HG02571 (cell line): ENCODE results near the gene TBC1D5.
A peak's percentile ranks its signal among the peaks of the same experiment; 100 is the strongest.
"Not testable (repeated sequence)": the region's sequence is repeated elsewhere in the genome, so short reads cannot be mapped to it uniquely, and the experiment has no call there.

Experiments used
- ATAC-seq: cut with Tn5 transposase; IDR thresholded peaks from one replicate; pipeline ENCODE4 v1.9.1; 2021; ENCODE audit warnings: mild to moderate bottlenecking, moderate library complexity; ENCODE audit not compliant: unreplicated experiment

TBC1D5 gene, protein sequence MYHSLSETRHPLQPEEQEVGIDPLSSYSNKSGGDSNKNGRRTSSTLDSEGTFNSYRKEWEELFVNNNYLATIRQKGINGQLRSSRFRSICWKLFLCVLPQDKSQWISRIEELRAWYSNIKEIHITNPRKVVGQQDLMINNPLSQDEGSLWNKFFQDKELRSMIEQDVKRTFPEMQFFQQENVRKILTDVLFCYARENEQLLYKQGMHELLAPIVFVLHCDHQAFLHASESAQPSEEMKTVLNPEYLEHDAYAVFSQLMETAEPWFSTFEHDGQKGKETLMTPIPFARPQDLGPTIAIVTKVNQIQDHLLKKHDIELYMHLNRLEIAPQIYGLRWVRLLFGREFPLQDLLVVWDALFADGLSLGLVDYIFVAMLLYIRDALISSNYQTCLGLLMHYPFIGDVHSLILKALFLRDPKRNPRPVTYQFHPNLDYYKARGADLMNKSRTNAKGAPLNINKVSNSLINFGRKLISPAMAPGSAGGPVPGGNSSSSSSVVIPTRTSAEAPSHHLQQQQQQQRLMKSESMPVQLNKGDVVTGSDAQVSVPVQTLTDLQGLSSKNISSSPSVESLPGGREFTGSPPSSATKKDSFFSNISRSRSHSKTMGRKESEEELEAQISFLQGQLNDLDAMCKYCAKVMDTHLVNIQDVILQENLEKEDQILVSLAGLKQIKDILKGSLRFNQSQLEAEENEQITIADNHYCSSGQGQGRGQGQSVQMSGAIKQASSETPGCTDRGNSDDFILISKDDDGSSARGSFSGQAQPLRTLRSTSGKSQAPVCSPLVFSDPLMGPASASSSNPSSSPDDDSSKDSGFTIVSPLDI

DNA sequence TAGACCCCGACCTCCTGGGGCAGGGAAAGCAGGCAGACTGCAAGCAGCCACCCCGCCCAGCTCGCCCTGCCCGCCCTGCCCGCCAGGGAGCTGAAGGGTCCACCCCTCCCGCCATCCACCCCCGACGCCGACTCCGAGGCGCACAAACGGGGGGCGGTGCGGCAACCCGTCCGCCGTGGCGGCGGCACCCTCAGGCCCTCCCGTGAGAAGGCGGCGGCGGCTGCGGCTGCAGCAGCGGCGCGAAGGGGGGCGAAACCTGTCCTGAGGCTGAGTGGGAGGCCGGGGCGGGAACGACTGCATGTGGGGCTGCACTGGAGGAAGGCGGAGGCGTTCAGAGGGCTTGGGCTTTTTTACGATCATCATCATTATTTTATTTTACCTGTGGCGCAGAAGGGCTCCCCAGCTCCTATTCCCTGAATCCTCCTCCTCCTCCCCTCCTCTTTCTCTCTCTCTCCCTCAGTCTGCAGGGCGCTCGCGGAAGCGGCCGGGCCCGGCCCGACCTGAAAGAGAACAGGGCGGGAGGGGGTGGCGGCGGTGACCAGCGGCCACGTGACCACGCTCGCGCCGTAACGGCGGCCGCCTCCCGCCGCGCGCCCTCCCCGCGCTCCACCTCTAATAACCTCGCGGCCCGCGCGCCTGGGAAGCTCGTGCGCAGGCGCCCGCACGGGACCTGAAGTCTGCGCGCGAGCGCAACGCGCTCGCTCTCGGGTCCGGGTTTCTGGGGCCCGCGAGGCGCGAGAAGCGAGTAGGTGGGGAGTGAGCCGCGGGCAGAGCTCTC, at the start of gene TBC1D5:
TBC1D5 (minus strand) TSS at position 530 of the 778 bp plus-strand sequence. CDS start 234,061 bp downstream, outside the sequence.
- ATAC-seq: peak; percentile 63

DNA sequence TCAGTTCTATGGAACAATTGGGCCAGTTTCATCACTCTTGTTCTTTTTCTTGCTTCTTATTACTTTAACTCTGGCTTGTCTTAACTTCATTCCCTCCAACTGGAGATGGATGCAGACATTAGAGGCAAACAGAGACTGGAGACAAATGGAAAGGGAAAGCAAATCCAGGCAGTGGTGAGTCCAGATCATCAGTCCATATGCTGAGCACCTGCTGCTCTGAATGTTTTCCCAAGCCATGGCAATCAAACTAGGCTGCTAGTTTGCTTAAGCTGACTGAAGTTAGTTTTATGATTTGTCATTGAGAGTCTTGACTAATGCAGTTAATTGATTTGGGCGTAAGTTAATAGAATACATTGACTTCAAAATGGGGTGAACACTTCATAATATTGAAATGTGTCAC, 41.0 kb upstream of the TBC1D5 start:
- no peak for ATAC-seq

DNA sequence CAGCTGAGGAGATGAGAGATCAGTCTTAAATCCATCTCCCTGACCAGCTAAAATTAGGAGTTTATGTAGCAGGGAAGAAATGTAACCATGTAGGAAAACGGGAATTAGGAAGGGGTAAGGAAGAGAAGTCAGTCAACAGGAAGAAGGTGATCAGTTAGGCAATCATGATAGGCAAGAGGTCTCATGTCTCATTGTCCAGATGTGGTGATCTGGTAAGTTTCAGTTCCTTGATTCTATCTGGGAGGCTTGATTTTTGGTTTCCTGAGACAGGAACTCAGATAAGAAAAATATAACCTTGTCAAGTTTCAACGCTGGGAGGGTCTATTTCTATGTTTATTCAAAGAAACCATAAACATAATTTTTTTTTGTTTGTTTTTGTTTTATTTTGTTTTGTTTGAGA, 40.3 kb upstream of the TBC1D5 start:
- no peak for ATAC-seq

DNA sequence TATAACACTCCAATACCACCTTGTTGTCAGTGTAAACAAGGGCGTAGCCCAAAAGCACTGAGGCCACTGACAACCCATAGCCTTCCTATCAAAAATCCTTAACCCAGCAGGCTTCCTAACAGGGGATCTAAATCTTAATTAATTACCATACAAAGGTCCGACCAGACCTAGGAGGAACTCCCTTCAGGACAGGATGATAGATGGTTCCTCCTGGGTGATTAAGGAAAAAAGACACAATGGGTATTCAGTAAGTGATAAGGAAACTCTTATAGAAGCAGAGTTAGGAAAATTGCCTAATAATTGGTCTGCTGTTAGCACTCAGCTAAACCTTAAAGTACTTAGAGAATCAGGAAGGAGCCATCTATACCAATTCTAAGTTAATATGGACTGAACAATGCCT, 37.9 kb upstream of the TBC1D5 start:
- ATAC-seq: not testable (repeated sequence)

DNA sequence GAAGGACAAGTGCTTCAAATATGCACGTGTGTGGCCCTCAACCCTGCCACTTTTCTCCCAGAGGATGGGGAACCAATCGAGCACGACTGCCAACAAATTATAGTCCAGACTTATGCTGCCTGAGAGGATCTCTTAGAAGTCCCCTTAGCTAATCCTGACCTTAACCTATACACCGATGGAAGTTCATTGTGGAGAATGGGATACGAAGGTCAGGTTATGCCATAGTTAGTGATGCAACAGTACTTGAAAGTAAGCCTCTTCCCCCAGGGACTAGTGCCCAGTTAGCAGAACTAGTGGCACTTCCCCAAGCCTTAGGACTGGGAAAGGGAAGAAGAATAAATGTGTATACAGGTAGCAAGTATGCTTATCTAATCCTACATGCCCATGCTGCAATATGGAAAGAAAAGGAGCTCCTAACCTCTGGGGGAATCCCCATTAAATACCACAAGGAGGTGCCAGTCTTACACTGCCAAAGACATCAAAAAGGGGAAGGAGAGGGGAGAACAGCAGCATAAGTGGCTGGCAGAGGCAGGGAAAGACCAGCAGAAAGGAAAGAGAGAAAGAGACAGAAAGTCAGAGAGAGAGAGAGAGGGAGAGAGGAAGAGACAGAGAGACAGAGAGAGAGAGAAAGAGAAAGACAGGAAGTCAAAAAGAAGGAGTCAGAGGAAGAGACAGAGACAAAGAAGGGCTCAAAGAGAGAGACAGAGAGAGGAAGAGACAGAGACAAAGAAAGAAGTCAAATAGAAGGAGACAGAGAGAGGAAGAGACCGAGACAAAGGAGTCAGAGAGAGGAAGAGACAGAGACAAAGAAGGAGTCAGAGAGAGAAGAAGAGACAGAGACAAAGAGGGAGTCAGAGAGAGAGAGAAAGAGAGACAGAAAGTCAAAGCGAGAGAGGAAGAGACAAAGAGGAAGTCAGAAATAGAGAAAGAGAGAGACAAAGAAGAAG, 37.1 kb upstream of the TBC1D5 start:
- not testable (repeated sequence) for ATAC-seq

DNA sequence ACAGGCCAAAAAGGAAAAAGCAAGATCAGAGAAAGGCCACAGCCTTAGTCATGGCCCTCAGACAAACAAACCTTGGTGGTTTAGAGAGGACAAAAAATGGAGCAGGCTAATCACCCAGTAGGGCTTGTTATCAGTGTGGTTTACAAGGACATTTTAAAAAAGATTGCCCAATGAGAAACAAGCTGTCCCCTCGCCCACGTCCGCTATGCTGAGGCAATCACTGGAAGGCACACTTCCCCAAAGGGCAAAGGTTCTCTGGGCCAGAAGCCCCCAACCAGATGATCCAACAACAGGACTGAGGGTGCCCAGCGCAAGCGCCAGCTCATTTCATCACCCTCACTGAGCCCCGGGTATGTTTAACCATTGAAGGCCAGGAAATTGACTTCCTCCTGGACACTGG, 34.9 kb upstream of the TBC1D5 start:
- not testable (repeated sequence) for ATAC-seq

DNA sequence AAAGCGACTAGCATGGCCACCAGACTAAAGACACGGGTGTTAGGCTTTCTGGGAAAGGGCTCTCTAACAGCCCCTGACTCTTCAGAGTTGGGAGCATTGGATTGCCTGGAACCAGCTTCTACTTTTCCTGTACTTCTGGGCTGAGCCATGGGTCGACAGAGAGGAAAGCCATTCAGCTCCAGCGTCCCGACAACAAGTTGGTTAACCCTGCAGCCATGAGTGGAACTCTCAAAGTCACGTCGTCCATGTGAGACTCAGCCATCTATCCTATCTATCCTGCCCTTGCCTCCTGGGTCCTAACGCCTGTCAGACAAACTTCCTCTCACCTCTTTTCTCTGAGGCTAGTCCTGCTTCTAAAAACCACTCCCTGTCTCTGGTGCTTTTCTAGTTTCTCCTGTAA, 32.6 kb upstream of the TBC1D5 start:
- no peak for ATAC-seq

DNA sequence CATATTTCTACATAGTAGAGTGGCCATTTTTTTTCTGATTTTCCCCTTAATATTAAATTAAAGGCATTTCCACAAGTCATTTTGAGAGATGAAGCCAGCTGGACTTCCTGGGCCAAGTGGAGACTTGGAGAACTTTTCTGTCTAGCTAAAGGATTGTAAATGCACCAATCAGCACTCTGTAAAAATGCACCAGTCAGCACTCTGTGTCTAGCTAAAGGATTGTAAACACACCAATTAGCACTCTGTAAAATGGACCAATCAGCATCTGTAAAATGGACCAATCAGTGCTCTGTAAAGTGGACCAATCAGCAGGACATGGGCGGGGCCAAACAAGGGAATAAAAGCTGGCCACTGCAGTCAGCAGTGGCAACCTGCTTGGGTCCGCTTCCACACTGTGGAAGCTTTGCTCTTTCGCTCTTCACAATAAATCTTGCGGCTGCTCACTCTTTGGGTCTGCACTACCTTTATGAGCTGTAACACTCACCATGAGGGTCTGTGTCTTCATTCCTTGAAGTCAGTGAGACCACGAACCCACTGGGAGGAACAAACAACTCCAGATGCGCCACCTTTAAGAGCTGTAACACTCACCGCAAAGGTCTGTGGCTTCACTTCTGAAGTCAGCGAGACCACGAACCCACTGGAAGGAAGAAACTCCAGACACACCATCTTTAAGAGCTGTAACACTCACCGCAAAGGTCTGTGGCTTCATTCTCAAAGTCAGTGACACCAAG, 31.9 kb upstream of the TBC1D5 start:
- ATAC-seq: not testable (repeated sequence)

DNA sequence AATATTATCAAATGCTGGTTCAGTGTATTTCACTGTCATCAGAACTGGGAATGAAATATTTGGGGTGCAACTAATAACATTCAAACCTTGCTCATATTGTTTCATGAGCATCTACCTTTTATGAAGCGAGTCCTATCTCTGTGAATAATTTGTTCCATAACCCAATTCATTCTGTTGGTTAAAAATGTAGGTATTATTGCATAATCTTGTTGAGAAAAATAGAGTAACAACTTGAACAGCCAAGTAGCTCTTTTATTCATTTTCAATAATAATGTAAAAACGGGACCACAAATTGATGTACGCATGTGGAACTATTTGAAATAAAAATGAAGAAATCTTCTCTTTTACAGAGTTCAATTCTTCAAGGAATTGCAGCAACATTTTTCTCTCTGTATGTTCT, 30.1 kb upstream of the TBC1D5 start:
- no peak for ATAC-seq

DNA sequence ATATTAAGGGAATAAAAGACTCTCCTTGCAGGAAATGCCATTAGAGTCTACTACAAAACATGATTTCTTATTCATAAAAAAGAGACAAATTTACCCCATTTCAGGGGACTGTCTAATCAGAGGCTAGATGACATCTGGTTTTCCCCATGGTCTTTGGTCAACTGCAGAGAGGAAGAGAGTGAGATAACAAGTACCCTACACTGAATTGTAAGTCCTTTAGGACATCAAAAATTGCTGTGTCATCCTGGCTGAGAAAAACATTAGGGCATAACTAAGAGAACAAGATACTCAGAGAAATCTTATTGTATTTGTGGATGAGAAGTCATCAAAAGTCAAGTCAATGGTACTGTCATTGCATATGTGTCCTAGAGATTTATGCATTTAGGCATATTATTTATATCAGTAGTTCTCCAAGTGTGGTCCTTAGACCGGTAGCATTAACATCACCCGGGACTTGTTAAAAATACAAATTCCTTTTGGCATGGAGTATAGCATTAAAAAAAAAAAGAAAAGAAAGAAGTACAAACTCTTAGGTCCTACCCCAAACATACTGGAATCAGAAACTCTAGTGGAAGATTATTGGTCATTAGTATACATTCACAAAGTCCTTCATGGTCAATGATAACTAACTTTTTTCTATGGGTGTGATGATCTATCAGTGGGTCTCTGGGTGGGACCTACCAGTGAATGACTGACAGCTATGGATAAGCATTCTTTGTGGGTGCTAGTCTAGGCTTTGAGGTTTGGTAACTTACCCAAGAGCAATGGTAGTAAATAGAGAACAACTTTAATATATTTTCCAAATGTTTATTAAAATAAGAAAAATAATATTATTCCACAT, 29.0 kb upstream of the TBC1D5 start:
- no peak for ATAC-seq

DNA sequence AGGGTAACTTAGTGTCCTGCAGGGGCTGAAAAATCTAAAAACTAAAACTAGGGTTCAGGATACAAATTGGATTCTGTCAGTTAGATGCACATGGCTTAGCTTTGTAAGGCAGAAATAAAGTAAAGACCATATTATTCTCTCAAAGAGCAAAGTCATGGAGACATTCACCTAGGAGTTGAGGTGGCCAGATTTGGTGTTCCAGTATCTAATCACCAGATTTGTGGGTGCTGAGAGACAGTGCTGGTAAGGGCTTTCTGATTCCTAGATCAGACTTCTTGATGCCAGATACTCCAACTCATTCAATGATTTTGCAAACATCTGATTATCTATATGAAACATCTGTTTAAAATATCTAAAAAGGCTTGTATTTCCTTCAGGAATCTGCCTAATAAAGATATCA, 28.3 kb upstream of the TBC1D5 start:
- ATAC-seq: no peak

DNA sequence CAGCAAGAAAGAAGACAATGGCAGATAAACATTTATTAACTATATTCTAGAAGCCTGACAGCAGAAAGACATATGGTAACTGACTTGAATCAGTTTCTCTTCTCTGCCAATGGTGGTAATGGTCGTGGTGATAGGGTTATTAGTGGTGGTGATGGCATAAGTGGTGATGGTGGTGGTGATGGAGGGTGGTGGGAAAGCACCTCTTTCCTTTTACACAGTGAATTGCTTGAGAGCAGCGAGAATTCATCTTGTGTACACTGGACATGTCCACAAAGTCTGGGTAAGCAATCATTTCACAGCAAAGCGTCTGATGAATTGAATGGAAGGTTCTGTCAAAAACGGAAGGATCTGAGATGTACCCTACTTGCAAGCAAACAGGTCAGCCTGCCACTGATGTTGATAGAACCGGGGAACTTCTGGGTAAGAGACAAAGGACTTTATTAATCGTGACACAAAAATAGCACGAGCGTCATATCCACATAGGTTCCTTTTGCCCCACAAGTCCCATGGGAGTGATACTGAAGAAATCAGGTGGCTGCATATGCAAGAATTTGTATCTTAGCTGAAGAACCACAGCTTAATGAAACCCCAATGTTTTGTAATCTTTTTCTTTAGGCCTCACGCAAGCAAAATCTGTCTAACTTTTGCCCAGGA, 23.5 kb upstream of the TBC1D5 start:
- ATAC-seq: peak; percentile 72

DNA sequence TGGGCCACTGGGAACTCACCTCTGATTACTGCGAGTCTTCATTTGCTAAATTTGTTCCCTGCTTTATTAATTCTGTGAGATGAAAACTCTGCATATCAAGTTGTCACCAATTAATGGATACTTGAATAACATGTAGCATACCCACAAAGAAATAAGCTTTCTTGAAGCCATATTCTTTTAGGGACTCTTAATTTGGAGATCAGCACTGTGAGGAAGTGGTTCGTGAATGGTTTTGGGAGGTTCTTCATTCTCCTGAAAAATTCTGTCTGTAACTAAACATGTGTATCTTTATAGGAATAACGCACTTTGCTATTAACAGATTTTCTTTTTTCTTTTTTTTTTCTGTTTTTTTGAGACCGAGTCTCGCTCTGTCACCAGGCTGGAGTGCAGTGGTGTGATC, 19.1 kb upstream of the TBC1D5 start:
- no peak for ATAC-seq

DNA sequence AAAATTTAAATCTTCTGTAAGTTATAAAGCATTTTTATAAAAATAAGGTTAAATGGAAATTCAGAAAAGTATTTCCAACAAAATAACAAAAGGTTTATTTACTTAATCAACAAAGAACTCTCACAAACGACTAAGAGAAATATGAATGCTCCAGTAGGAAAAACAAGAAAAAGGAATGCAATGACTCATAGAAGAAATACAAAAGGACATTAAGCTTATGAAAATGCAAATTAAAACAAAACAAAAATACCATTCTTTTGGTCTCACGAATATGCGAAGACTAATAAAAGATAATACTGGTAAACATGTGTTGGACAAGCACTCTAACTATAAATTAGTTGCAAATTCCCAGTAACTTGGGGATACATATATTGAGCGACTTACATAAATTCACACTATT, 17.5 kb upstream of the TBC1D5 start:
- no peak for ATAC-seq

DNA sequence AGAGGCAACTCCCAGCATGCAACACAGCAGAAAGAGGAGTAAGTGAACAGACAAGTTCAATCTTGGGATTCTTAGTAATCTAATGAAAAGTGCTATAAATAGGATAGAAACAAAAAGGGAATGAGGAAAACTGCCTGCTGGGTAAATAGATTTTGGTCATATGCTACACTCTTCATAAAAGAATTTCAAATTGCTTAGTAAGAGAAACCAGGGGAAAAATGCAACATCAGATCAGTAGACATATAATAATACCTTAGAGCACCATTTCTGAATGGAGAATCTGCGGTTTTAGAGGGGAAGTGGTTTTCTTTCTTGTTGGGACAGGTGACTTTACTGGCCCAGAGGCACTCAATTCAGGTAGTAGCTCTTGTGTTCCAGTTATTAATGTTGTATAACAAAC, 13.4 kb upstream of the TBC1D5 start:
- ATAC-seq: no peak

DNA sequence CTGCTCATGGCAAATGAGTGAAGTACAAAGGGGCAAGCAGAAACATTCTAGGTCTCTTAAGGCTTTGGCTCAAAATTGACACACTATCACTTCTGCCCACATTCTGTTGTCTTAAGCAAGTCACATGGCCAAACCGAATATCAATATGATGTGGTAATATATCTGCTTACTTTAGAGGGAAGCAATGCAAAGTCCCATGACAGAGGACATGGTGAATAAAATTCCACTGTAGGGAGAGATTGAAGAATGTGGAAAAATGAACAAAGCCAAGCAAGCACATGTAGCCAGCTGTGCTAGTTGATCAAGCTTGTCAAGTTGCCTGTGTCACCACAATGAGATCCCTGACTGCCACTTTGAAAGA, 11.2 kb upstream of the TBC1D5 start:
- ATAC-seq: no peak

DNA sequence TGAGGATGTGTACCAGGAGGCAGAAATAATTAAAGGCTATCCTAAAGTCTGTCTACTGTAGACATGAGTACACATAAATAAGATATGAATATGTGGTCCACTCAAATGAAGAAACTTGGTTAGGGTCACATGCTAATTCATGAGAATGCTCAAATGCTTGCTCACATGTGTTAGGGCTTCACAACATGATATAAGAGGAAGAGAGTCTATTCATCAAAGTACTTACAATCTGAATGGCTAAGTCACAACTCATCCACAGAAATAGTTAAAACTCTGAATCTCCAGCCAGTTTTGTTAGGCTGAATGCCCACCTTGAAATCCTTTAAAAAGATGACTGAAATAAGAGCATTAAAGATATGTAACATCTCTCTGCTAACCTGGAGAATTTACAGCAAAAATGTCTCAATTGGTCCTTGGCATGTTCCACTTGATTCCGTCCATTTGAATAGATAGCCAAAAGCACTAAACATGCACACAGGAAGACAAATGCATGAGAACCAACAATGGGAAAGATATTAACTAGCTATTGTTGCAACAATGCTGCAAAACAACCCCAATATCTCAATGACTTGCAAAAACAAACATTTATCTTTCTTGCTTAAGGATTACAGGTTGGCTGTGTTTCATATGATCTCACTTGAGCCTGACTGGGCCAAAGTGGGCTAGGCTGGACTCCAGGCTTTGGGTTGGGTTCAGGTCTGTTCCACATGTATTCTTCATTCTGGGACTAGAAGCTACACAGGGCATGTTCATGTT, 10.6 kb upstream of the TBC1D5 start:
- no peak for ATAC-seq

DNA sequence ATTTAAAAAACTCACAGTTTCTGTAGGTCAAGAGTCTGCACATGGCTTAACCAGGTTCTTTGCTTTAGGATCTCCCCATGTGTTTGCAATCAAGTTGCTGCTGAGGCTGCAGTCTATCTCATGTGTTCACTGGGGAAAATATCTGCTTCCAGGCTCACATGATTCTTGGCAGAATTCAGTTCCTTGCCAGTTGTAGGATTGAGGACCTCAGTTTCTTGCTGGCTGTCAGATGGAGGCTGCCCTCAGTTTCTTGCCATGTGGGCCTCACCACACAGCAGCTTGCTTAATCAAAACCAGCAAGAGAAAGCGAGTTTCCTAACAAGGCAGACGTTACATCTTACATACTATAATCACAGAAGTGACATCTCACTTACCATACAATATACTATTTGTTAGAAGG, 10.0 kb upstream of the TBC1D5 start:
- ATAC-seq: no peak
